Activated T-helper 1 cell treated with anti-CD3 and anti-CD28 coated beads, Interleukin-2, amount 50 U/mL, for 16 hours (primary cell): ENCODE measurements around the gene SLC25A19.
A peak's percentile ranks its signal among the peaks of the same experiment; 100 is the strongest.

Experiments
- DNase-seq, 2 donors: peaks; one replicate each; pipeline ENCODE4 v3.0.0-alpha.2; 2020; ENCODE audit warnings: low read depth in 1 of 2, low spot score in 1 of 2

Gene SLC25A19

GRCh38 chr17:75289115-75289831 lies at the start of gene SLC25A19:
SLC25A19 (minus strand) TSS chr17:75289433; CDS start chr17:75286764, 2,669 bp downstream.
- DNase-seq: peak; percentile 89 to 94

DNA sequence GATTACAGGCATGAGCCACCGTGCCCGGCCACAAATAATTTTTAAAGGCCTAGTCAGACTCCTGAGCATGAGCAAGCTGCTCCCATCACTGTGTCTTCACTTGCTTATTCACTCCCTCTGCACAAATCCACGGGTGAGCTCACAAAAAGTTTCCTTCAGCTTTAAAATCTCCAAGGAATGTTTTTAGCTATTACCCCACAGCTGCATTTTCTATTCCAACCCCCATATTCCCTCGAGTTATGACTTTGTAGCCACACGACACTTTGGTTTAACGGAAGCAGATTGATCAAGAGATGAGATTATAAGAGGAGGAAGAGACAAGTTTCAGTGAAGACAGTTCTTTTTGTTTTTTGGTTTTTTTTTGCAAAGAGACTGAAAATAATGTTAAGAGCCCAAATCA lies 49.1 kb upstream of the SLC25A19 start:
- DNase-seq: no peak

- no peak for DNase-seq
Observed at GRCh38 chr17:75335315-75335714, 46.1 kb upstream of the SLC25A19 start.

GRCh38 chr17:75334723-75335122 lies 45.5 kb upstream of the SLC25A19 start:
- DNase-seq: no peak

DNA sequence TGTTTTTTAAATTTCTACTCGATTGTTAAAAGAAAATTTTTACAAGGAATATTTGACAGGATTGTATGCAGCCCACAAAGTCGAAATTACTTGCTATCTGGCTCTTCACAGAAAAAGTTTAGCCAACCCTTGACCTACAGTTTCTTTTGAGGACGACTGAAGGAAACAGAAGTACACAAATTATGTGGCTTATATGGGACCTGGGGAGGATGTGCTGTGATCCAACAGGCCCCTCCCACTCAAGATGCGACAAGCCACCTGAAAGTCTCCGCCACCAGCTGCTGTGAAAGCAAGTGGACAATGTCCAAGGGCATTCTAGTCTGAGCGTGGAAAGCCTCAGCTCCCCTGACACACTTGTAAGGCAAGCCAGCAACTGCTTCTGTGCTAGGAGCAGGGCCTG lies 42.4 kb upstream of the SLC25A19 start:
- no peak for DNase-seq

GRCh38 chr17:75327757-75328156 lies 38.5 kb upstream of the SLC25A19 start:
- DNase-seq: no peak

DNA sequence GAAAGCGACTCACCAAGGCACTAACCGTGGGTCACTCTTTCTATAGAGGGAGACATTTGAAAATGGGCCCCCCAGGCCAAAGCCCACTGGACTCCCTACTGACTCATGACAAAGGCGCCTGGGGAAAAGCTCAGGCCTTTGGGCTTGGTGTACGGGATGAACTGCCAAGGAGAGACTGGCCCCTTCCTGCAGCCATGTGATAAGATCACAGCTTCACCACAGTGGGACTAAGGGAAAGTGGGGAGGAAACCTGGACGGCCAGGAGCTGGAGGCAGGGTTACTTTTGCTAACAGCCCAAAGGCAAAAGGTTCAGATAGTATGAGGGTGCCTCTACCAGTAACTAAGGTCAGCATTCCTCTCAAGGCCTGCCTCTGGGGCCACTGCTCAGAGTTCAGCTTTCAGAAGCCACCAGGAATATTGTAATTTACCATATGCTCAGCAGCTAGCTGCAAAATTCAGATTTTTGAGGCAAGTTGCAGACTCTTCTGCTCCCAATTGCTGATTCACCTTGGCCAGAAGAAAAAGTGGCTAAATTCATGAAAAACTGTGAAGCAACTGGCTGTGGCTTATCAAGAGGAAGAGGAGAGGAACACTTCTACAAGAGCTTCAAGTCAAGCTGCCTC lies 37.1 kb upstream of the SLC25A19 start:
- no peak for DNase-seq

- DNase-seq: no peak
Observed at GRCh38 chr17:75325827-75326225, 36.6 kb upstream of the SLC25A19 start.

DNA sequence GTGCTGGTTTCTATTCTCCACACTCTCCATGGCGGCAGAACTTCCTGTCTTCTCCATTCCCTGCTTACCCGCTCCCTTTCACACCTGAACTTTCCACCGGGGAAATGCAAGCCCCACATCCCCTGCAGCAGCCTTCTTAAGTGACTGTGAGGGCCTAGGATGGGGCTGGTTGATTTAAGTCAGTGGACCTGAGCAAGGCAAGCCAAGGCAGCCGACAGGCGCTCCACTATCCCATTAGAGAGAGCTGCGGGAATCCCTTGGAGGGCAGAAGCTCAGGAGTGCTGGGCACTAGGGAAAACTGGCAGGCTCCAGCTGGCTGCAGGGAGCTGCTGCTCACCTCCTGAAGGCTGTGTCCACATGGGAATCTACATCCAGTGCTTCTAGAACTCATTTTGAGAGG lies 36.1 kb upstream of the SLC25A19 start:
- no peak for DNase-seq

DNA sequence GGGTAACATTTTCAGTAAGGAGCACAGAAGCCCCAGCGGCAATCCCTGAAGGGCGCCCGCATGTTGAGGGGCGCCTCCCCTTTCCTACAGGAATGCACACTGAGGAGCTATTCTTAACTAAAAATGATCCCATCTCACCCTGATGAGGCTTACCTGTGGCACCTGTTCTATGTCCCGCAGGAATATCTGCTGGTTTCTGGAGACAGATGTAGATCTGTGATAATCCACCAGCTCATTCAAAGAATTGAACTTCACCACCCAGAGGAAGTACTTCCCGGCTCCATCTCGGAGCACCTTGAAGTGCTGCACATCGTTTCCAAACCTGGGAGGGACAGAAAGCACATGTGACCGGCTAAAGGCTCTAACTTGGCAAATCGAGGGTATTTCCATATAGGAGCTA lies 32.3 kb upstream of the SLC25A19 start:
- no peak for DNase-seq

GRCh38 chr17:75319904-75320691 lies 30.9 kb upstream of the SLC25A19 start:
- DNase-seq: no peak

GRCh38 chr17:75318615-75319222 lies 29.5 kb upstream of the SLC25A19 start:
- no peak for DNase-seq

DNA sequence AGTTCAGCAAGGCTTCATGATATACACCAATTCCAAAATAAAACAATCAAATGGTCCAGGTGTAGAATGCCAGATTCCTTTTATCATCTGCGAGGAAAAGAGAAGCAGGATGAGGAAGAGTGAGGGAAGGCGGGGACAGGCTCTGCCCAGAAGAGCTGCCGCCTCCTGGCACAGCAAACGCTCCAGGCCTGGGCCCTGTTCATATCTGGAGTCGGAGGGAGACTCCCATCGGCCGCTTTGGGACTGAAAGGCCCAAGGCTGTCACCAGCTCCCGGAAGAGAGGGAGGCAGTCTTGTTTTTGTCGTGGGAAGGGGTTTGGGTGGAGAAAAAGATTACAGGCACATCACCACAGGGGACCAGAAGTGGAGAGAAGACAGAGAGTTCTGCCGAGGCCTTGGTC lies 29.0 kb upstream of the SLC25A19 start:
- no peak for DNase-seq

DNA sequence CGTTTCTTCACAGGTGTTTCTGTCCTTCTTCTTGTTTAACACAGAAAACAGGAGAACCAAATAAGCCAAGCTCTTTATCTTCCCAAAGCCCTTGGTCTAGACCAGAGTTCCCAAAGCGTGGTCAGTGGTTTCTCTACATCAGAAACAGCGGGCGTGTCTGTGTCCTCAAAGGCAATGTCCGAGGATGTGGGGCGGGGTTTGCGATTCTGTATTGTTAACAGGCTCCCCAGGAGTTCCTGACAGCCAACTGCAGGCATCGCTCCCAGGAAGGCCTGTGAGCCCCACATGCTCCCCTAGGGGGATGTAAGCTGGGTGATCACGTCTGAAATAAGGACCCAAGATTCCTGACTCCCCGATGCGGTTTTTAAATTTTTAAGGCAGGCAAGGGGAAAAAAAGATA lies 28.4 kb upstream of the SLC25A19 start:
- DNase-seq: no peak

GRCh38 chr17:75316253-75316652 lies 27.0 kb upstream of the SLC25A19 start:
- no peak for DNase-seq

DNA sequence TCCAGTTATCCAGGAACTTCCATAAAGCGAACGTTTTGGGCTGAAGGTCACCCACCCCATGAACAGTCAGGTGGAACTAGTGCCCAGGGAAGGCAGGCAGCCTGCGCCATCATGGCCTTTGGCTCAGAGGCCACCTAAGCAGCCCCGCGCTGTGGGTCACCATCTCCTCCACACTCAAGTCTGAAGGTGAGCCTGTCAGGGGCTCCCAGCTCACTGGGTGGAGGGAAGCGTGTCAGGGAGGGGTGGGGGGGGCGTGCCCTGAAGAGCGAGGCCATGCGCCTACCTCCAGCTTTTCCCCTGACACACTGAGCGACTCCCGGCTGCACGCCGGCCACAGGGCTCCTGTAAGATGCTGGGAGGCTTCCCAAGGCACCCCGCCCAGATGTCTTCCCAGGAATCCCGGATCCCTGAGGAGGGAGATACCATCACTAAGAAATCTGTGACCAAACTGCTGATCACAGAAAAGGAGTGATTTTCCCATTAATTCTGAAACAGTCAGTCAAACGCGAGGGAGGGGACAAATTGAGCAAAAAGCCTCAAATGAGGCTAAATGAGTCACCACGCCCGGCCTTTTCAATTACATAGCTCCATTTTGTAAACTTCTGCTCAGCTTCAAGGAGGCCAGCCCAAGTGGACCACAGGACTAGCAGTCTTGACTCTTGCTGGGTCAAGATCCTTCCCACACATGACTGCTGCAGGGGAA lies 26.5 kb upstream of the SLC25A19 start:
- no peak for DNase-seq

DNA sequence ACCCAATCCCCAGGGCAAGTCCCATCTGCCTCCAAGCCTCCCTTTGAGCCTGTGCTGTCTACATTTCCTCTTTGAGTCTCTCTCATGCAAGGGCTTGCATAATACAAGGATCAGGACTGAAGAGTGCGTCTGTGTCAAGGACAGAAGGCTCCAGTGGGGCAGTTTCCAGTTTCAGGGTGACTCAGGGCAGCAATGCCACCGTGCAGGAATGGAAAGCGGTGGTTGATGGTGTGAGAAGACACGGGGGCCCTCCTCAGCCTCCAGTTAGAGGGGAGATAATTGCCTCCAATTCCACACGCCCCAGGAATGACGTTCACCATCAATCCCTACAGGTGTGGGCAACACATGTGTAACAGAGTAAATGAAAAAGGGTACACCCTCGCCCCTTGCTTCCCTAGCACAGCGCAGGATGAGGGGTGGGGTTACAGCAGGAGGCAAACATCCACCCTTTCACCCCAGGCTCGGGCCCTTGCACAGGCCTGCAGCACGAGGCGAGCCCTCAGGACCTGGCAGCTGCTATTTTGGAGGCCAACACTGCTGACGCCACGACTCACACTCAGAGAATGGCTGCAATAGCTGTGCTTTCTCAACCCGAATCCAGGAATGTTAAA lies 24.8 kb upstream of the SLC25A19 start:
- DNase-seq: no peak

DNA sequence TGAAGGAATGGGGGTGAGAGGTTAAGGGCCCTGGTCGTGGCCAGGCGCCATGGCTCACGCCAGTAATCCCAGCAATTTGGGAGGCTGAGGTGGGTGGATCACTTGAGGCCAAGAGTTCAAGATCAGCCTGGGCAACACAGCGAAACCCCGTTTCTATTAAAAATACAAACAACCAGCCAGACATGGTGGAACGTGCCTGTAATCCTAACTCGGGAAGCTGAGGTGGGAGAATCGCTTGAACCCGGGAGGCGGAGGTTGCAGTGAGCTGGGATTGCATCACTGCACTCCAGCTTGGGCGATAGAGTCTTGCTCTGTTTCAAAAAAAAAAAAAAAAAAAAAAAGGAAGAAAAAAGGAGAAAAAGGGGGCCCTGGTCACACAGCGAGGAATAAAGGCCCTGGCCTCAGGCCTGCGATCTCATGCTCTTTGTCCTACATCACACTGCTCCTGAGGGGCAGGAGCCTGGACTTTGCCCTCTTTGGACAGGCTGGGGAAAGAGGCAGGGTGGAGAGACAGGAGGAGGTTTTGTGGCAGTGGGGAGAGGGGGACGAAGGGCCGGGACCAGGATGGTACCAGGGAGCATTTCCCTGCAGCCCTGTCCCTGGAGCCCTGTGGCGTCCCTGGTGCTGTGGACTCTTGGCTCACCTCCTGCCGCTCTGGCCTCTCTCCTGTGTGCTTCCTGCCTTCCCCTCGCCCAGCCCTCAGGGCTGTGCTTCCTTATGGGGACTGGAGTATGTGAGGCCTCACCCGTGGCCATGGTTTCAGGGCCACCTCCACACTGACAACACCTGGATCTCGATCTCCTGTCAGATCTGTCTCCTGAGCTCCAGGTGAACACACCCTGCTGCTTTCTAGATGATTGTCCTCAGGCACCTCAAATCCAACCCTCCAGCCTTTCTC lies 19.7 kb upstream of the SLC25A19 start:
- DNase-seq: no peak

DNA sequence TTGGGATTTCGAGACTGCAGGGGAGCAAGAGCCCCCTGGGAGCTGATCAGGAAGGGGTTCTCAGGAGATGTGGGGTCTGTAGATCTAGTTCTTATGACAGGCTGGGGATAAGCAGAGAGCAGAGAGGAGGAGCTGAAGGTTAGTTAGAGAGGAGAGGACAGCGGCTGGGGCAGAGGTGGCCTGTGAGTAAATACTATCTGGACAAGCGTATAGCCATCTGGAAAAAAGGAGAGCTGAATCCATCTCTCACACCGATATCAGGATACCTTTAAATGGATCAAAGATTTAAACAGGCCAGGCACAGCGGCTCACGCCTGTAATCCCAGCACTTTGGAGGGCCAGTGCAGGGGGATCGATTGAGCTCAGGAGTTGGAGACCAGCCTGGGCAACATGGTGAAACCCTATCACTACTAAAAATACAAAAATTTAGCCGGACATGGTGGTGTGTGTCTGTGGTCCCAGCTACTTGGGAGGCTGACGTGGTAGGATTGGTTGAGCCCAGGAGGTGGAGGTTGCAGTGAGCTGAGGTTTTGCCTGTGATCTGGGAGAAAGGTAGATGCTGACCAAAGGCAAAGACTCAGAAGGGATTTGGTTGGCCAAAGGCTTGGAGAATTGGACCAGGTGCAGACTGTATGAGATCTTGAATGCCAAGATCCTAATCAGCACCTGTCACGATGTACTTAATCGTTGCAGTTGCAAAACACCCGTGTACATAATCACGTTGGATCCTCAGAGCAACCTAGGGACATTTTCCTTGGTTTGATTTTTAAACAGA lies 18.9 kb upstream of the SLC25A19 start:
- DNase-seq: no peak
